AG08395 (cell line): Measurements from ENCODE around the gene GABRB1.

ENCODE experiments used
- DNase-seq: peaks from one replicate; pipeline ENCODE4 v3.0.0; 2012; ENCODE audit warnings: mixed read lengths, low spot score

GABRB1 gene

DNA sequence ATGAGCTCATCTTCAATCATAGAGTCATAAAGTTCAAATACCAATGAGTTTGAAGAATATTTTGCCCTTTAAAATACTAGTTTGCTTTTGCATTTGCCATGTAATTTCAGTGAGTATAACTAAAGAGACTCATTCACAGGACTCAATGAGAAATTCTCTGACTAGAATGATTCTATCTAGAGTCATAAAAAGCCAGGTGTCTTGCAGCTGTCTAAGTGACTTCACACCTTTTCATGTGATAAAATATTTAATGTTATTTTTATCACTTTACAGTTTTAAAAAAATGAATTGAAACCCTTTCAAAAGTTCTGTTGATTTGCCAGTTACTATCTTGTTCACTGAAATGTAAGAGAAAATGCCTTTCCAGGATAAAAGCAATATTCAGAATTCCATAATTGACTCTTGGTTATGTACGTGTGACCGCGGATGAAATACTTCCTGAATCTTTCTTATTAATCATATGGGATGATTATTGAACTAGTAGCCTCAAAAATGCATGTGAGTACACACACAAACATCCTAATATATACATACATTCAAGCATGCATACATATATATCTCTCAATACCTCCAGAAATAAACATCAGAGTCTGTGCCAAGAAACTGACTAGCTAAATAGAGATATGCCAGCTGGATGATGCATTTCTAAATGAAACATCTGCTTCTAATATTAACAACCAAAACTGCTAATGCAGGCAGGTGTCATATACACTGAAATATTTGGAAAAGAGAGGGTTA is 87.0 kb downstream of the GABRB1 start:
- DNase-seq = no peak

- DNase-seq = no peak
Observed at GRCh38 chr4:47120783-47121182, 89.4 kb downstream of the GABRB1 start.

GRCh38 chr4:47122592-47123291 is 91.4 kb downstream of the GABRB1 start:
- DNase-seq = peak; percentile 12

DNA sequence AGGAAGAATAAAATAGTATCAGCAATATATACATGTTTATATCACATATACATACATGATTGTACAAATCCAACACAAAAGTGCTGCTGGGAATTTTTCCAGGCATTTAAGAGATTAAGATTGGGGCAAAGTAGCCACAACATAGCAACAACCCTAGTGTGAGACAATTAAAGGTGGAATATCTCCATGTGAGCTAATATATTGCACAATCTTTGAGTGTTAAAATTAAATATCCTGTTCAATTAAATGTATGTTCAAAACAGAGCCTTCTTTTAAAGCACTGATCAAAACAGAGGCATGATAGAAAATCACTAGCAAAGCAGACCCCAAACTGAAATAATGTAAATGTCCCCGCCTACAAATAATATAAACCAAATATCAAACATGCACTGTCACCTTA is 97.6 kb downstream of the GABRB1 start:
- no peak for DNase-seq

GRCh38 chr4:47135210-47135609 is 103.8 kb downstream of the GABRB1 start:
- no peak for DNase-seq

- no peak for DNase-seq
Observed at GRCh38 chr4:47143261-47143660, 111.9 kb downstream of the GABRB1 start.

- no peak for DNase-seq
Observed at GRCh38 chr4:47145630-47146029, 114.3 kb downstream of the GABRB1 start.

DNA sequence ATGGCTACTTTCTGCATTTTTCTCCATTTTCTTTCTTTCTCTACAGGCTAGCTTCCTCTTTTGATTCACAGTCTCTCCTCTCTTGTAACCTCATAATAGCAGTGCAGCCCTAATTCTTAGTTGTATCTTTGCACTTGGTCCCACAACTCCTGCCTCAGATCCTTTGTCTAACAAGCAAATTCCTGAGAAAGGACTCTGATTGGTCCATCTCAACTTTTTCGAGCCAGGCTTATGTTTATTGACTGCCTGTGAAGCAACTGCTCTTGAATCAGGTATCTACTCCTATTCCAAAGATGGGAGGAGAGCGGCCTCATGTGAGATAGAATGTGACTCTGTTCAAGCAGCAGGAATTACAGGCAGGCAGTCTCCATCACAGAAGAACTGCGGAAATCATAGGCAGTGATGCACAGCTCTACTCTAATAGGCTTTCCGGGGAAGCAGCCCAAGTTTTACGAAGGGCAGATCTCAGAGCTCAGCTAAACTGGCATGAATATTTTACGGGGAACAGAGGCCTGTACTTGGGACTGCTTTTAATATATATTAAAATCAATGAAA is 123.5 kb downstream of the GABRB1 start:
- DNase-seq = no peak

DNA sequence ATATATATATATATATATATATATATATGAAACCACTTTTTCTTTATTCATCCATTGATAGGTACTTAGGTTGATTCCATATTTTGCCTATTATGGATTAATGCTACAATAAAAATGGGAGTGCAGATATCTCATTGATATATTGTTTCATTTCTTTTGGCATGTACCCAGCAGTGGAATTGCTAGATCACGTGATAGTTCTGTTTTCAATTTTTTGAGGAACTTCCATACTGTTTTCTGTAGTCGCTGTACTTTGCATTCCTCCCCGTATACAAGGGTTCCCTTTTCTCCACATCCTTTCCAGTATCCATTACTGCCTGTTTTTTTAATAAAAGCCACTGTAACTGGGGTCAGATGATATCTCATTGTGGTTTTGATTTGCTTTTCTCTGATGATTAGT is 124.6 kb downstream of the GABRB1 start:
- DNase-seq = no peak

- no peak for DNase-seq
Observed at GRCh38 chr4:47160095-47160494, 128.7 kb downstream of the GABRB1 start.

DNA sequence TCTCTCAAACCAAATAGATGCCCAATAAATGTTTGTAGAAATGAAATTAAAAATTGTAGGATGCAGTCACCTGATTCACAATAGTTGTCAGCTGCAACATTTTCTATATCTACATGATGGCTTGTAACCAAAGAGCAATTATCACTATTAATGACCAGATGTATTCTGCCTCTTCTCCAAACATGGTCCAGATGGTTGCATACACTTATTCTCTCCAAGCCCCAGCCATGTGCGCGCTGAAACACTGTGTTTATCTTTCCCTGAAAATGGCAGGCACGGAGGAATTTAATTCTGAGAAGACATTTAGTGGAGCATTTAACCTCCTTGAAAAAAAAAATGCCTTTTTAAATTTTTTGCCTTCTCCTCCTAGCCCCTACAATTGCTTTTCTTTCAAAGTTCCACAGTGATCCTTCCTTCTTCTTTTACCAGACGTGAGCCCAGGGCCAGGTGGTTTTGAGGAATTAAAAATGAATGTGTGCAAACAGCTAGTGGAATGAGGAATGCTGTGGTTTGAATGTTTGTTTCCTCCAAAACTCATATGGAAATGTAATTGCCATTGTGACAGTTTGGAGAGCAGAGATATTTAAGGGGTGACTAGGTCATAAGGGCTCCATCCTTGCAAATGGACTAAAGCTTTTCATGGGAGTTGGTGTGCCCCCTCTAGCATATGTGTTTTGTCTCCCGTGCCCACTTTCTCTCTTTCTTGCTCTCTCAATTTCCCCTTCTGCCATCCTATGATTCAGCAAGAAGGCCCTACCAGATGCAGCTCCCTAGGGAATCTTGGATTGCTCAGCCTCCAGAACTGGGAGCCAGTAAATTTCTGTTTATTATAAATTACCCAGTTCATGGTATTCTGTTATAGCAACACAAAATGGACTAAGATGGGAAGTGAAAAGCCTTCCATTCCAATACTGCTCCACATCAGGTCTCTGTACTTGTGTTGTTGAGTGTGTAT is 136.0 kb downstream of the GABRB1 start:
- no peak for DNase-seq

DNA sequence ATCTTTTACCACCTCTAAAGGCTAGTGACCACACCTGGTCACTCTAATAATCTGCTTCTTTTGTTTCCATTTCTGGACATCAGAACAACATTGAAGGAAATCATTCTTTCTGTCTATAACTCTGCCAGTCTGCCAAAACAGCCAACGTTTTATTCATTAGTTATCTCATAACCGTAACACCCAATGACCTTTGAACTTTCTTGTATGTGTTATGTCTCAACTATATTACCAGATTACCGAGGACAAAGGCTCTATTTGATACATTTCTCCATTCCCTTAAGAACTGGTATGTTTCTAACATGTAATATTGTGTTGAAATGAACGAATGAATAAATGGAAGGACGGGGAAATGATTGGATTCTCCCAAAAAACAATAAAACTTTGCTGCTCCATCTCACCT is 152.7 kb downstream of the GABRB1 start:
- DNase-seq = no peak

GRCh38 chr4:47185761-47186160 is 154.4 kb downstream of the GABRB1 start:
- DNase-seq = no peak

DNA sequence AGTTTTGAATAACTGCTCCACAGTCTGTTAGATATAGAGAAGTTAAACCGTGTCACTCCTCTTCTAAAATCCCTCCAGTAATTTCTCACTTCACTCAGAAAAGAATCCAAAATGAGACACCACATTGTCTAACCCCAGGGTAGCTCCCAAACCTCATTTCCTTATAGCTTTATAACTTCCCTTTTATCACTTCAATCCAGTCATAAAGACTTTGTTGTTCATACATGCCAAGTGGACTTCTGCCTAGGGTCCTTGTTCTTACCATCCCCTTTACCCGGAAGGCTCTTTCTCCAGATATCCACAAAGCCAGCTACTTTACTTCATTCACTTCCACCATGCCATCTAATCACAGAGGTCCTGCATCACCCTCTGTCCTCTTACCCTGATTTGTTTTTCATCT is 156.2 kb downstream of the GABRB1 start:
- no peak for DNase-seq

GRCh38 chr4:47193179-47193578 is 161.8 kb downstream of the GABRB1 start:
- no peak for DNase-seq

GRCh38 chr4:47194036-47194737 is 162.8 kb downstream of the GABRB1 start:
- no peak for DNase-seq

- DNase-seq = no peak
Observed at GRCh38 chr4:47195706-47196105, 164.3 kb downstream of the GABRB1 start.

DNA sequence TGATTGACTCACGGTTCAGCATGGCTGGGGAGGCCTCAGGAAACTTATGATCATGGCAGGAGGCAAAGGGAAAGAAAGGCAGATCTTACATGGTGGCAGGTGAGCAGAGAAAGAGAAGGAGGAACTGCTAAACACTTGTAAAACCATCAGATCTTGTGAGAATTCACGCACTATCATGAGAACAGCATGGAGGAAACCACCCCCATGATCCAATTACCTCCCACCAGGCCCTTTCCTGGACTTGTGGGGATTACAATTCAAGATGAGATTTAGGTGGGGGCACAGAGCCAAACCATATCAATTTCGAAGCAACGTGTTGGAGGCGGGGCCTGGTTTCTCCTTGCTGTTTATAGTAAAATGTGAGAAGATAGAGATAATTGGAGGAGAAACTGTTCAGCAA is 167.4 kb downstream of the GABRB1 start:
- no peak for DNase-seq

DNA sequence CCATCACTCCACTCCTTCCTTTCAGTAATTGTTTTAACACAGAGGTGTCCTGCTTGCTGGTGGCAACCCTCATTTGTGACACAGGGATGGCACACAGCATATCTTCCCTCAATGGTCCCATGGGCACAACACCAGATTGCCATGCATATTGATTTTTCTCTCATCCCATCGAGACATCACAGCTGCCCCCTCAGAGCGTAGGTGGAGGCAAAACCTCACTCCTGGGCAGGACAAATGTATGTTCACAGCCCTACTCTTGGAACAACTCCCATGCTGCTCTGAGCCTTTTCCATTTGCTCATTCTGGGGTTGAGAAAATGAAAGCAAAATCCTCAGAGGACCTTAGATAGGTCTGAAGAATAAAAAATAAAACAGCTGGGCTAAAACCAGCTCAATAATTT is 172.2 kb downstream of the GABRB1 start:
- DNase-seq = no peak

- DNase-seq = no peak
Observed at GRCh38 chr4:47207555-47207954, 176.2 kb downstream of the GABRB1 start.

- DNase-seq = no peak
Observed at GRCh38 chr4:47209833-47210232, 178.5 kb downstream of the GABRB1 start.

GRCh38 chr4:47210828-47211227 is 179.5 kb downstream of the GABRB1 start:
- no peak for DNase-seq
